Mammary epithelial cell (primary cell): ENCODE measurements around the gene DIPK1B.

Experiments used
- EZH2 ChIP-seq: IDR thresholded peaks from 2 replicates; pipeline ENCODE4 v1.6.1; 2012; ENCODE audit warnings: low read length, inconsistent platforms, borderline replicate concordance
- TF ChIP-seq, protein P1 (sequence below), 2 donors: IDR thresholded peaks in 1 of 2; conservative IDR thresholded peaks in 1 of 2; 2 replicates each; pipeline ENCODE4 v1.5.1; 2011 to 2012; ENCODE audit warnings: inconsistent platforms in 2 of 2, low read length in 2 of 2, mild to moderate bottlenecking in 2 of 2, control low read depth in 1 of 2, low read depth in 1 of 2; ENCODE audit not compliant: insufficient read depth in 1 of 2; ENCODE audit errors: extremely low read depth in 1 of 2

DNA sequence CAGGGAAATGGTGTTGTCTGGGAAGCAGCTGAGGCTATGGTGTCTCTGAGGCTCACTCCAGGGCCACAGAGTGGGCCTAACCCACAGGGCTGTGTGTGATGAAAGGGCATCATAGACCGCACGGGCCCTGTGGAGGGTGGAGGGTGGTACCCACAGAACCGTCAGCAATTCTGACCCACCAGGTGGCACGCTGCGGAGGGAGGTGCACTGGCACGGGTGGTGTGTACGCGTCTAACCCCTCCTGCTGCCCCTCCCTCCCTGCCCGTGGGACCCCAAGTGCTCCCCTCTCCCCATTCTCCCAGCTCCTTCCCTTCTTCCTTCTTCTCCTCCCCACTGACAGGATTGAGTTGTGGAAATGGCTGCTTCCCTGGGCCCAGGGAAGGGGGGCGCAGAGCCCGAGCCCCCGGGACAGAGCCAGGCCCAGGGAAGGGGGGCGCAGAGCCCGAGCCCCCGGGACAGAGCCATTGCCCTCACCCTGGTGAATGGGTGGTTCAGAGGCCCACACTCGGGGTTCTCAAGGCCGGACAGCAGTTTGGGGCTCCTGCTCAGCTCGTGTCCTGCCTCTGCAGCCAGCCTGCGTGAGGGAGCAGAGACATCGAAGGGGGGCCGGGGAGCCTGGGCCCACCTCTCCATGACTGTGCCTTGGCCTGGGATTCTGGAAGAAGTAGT lies 23.6 kb downstream of the DIPK1B start:
- TF ChIP-seq, protein P1, sequence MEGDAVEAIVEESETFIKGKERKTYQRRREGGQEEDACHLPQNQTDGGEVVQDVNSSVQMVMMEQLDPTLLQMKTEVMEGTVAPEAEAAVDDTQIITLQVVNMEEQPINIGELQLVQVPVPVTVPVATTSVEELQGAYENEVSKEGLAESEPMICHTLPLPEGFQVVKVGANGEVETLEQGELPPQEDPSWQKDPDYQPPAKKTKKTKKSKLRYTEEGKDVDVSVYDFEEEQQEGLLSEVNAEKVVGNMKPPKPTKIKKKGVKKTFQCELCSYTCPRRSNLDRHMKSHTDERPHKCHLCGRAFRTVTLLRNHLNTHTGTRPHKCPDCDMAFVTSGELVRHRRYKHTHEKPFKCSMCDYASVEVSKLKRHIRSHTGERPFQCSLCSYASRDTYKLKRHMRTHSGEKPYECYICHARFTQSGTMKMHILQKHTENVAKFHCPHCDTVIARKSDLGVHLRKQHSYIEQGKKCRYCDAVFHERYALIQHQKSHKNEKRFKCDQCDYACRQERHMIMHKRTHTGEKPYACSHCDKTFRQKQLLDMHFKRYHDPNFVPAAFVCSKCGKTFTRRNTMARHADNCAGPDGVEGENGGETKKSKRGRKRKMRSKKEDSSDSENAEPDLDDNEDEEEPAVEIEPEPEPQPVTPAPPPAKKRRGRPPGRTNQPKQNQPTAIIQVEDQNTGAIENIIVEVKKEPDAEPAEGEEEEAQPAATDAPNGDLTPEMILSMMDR (conservative IDR thresholded peaks at IDR 0.05 in 1 of 2, IDR thresholded peaks at IDR 0.05 in 1 of 2; ENCODE audit: extremely low read depth in 1 of 2, insufficient read depth in 1 of 2, low read depth in 1 of 2, low read length in 2 of 2): no peak
- TF ChIP-seq EZH2: no peak
